GM21515 (cell line): ENCODE results near the gene RELT.

ENCODE experiments used
- ATAC-seq: cut with Tn5 transposase; IDR thresholded peaks from one replicate; pipeline ENCODE4 v1.9.1; 2021; ENCODE audit not compliant: unreplicated experiment

Gene RELT

GRCh38 chr11:73389916-73390315, 13.7 kb downstream of the RELT start:
- ATAC-seq, result no peak

DNA sequence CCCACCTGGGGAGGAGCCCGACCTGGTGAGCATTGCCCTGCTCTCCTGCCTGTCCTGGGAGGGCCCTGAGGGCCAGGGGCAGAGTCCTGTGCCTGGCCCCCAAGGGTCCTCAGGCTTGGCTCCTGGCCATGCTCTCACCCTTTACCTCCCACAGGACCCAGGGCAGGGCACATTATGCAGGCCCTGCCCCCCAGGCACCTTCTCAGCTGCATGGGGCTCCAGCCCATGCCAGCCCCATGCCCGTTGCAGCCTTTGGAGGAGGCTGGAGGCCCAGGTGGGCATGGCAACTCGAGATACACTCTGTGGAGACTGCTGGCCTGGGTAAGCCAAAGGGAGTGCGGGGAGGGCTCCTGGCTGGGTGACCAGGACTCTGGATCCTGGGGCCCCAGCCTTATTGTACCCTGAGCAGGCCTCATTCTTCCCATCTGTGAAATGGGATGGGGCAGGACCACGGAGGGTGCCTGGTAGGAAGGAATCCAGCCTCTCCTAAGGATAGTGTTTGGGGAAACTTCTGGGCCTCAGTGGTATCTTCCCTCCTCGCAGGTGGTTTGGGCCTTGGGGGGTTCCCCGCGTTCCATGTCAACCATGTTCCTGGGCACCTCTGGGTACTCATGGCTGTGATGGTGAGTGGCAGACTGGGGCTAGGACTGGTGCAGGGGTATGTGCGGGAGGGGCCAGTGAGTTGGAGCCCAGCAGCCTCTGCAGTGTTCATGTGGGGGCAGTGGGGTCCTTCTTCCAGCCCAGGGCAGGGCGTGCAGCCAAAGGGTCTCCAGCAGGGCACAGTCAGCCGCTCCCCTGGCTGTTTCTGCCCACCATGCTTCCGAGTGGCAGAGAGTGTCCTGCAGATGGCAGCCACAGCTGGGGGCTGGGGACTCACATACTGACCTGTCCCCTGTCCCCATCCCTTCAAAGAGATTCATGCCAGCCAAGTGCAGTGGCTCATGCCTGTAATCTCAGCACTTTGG, 14.7 kb downstream of the RELT start:
- no peak for ATAC-seq

DNA sequence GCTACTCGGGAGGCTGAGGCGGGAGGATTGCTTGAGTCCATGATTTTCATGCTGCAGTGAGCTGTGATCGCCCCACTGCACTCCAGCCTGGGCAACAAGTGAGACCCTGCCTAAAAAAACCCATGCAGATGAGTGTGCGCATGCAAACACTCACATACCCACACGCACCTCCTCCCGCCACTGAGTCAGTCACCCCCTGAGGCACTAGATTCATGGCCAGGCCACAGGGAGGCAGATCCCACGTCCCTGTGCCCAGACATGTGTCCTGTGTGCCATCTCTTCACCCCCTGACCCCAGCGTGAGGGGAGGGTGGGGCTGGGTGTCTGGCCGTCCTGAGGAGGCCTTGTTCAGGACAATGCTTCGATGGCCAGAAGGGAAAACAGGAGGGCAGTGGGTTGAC, 15.5 kb downstream of the RELT start:
- no peak for ATAC-seq

DNA sequence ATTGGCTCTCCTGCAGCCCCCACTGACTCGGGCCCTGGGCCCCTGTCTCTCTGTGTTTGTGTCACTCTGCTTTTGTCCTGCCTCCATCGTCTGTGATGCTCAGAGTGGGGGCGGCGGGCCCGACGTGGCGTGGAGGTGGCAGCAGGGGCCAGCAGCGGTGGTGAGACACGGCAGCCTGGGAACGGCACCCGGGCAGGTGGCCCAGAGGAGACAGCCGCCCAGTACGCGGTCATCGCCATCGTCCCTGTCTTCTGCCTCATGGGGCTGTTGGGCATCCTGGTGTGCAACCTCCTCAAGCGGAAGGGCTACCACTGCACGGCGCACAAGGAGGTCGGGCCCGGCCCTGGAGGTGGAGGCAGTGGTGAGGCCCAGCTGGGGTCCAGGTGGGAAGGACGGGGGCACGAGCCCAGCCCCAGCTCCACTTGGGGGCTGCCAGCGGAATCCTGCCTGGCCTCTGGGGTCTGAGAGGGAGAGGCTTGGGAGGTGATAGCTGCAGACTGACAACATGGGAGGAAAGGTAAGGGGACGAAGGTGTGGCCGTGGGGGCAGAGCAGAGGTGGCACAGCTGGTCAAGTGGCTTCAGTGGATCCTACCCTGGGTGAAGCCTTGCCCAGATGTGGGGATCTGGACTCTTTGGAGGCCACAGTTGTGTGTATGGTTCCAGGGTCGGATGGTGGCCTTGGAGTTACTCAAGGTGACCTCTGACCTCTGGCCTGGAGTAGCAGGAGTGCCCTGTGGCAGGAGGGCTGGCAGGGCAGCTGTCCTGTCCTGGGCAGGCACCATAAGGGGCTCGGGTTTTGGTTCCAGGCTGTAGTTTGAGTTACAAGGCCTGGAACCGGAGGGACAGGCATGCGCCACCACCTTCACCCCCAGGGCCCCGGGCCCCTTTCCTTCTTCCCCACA, 16.2 kb downstream of the RELT start:
- no peak for ATAC-seq

- ATAC-seq, result no peak
Observed at GRCh38 chr11:73393011-73393380, 16.8 kb downstream of the RELT start.

DNA sequence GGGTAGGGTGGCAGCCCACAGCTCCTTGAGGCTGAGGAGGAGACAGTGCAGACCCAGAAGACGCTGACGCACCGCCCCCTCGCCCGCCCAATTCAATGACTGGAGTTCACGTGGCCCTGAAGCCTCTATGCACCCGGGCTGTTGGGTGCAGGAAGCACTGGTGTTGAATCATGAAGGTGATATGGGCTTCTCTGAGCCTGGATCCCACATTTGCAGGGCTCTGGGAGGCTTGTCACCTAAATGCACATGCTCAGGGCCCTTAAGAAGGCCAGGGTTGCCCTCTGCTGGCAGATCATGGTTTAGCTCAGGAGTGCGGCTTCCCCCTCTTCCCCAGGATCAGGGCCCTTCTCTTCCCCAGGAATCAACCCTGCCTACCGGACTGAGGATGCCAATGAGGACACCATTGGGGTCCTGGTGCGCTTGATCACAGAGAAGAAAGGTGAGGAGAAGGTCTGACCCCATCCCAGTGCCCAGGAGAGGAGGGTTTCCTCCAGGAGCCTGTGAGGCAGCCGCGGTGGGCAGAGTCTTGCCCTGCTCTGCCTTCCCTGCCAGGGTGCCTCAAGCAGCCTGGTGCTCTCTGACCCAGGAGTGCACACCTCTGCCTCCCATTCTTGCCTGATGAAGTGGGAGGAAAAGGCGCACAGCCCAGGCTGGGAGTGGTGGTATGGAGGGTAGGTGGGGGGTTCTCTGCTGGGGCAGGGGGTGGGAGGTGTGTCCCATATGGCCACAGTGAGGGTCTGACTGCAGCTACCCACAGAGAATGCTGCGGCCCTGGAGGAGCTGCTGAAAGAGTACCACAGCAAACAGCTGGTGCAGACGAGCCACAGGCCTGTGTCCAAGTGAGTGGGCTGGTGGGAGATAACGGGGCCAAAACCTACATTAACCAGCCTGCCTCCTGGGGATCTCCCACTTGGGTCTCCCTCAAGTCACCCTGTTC, 17.5 kb downstream of the RELT start:
- no peak for ATAC-seq

GRCh38 chr11:73394416-73395296, 18.5 kb downstream of the RELT start:
- no peak for ATAC-seq

DNA sequence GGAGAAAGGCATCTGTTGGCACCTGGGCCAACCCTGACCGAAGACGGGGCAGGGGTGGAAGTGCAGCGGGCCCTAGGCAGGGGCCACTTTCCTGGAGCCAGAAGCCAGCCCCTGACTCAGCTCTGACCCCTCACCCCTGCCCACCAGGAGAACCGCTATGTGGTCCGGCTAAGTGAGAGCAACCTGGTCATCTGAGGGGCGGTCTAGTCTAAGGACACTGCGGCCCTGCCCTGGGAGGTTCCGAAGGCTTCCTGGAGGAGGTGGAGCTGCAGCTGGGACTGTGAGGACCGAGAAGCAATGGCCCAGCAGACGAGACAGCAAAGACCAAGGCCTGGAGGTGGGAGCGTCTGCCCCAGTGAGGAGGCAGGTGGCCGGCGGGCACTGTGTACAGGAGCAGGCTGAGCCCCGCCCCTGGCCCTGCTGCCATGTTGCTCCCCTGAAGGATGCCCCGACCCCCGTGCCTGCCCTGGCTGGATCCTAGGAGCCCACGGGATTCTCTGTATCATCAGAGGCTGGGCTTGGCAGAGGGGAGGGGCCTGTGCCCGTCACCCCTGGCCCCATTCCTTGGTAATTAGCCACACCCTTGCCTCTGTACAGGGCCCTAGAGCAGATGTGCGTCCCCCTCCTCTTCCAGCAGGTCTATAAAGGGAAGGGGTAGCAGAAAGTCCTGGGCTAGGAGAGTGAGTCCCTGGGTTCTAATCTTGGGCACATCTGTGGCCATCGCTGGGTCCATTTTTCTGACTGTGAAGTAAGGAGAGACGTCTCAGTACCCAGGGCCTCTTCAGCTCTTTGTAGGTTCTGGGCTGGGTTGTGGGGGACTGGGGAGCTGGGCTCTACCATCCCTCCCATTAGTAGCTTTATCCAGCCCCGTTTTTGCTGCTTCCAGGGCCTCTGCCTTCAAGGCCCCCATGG, 19.4 kb downstream of the RELT start:
- ATAC-seq, result no peak

DNA sequence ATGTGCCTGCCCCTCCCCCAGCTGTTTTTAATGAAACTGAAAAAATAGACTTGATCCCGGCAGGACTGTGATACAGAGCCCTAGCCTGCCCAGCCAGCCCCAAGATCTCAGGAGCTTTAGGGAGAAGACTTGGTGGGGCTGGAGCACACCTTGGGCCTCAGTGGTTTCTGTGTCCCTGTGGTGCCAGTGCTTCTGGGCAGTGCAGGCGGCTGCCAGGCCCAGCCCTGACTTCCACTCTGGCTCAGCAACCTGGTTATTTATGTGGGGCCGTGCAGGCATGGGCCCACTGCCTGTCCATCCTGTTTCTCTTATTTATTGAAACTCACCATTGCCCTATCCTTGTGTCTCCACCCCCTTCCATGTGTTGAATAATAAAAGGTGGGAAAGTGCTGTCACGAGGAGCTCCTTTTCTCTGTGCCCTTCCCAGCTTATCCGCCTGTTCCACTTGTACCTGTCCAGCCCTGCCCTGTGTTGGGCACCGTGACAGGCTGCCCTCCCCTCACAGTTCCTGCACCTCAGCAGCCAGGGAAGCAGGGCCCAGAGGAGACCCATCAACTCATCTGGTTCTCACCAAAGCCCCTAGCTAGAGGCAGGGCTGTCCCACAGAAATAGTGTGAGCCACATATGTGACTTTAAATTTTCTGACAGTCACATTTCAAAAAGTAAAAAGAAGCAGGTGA, 20.2 kb downstream of the RELT start:
- no peak for ATAC-seq

- ATAC-seq, result no peak
Observed at GRCh38 chr11:73396985-73397384, 20.8 kb downstream of the RELT start.

GRCh38 chr11:73397468-73398131, 21.4 kb downstream of the RELT start:
- no peak for ATAC-seq

DNA sequence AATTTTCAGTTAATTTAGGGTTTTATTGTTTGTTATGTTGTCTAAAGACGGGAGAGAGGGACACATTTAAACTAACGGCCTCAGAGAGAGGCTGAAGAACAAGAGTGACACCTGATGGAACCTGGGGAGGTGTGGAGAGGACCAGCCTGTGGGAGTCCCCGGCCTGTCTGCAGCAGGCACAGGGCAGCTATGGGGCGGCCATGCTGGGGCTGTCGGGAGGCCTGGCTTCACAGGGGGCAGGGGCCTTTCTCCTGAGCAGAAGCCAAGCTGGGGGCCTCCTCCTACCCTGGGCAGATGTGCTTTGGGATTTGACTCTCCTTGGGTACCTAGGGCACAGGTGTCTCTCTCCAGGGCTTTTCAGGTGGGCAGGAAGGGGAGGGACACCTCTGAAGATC, 21.9 kb downstream of the RELT start:
- ATAC-seq, result no peak

- ATAC-seq, result no peak
Observed at GRCh38 chr11:73398721-73399120, 22.5 kb downstream of the RELT start.

- ATAC-seq, result no peak
Observed at GRCh38 chr11:73399159-73399590, 23.0 kb downstream of the RELT start.

GRCh38 chr11:73399636-73400035, 23.4 kb downstream of the RELT start:
- no peak for ATAC-seq

DNA sequence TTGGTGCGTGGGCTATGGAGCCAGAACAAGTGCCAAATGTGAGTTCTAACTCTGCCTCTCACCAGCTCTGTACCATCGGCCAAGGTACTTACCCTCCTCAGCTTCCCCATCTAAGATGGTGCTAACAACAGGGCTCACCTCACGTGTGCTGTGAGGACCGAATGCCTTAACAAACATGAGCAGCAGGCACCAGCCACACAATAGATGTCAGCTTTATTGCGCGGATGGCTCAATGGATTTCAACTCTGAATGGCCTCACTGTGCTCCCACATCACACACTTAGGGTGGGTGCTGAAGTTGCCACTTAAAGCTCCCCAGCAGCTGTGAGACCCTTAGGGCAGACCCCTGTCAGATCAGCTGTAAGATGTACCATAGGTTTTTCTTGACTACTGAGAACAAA, 24.1 kb downstream of the RELT start:
- ATAC-seq, result no peak

GRCh38 chr11:73401217-73401923, 25.2 kb downstream of the RELT start:
- no peak for ATAC-seq
